Caco-2 (cell line): ENCODE data around the gene PAFAH1B2. TPM values are rescaled to one million over a fixed set of nuclear protein-coding genes. Genes with fewer than 3 reads are reported as not detected.
A peak's percentile ranks its signal among the peaks of the same experiment; 100 is the strongest.

Source experiments
- BruUV-seq: library from RNA; stranded (reverse); fragments of 400-500 nt; replicated peaks from 2 replicates; lab custom pipeline; 2021; lab: Mats Ljungman, UMichigan
- CTCF ChIA-PET: fragments of 300-600 bp; sonication (Branson Sonifier 250); formaldehyde crosslinking; loops from one replicate; lab custom pipeline; 2022; ENCODE audit warnings: antibody characterized with exemption; lab: Charles Lee
- POLR2A ChIA-PET: fragments of 300-600 bp; sonication (Branson Sonifier 250); formaldehyde crosslinking; loops from one replicate; lab custom pipeline; 2022; ENCODE audit warnings: antibody characterized with exemption; lab: Charles Lee
- DNase-seq, 2 experiments: peaks; one replicate each; pipeline versions ENCODE4 v3.0.0 to v3.0.0-alpha.2; 2020 to 2022
- H3K27me3 ChIP-seq: replicated peaks from 2 replicates; pipeline ENCODE4 v1.6.0; 2011; ENCODE audit warnings: low read length; ENCODE audit not compliant: control insufficient read depth, insufficient read depth
- H3K36me3 ChIP-seq: 2 replicates; pipeline ENCODE4 v1.5.1; 2011; ENCODE audit warnings: low read length; ENCODE audit not compliant: control insufficient read depth, insufficient read depth
- H3K4me1 ChIP-seq: fragments of 250-450 bp; sonication (Bioruptor Pico); 2 replicates; pipeline ENCODE4 v1.5.1; 2020; ENCODE audit warnings: mild to moderate bottlenecking
- H3K4me3 ChIP-seq: 2 replicates; pipeline ENCODE4 v1.5.1; 2011; ENCODE audit warnings: low read depth, mild to moderate bottlenecking, control low read depth, low read length
- H3K9me3 ChIP-seq: fragments of 250-450 bp; sonication (Bioruptor Pico); 2 replicates; pipeline ENCODE4 v1.5.1; 2020; ENCODE audit warnings: mild to moderate bottlenecking, moderate library complexity
- H3K27ac Mint-ChIP-seq: one replicate; pipeline ENCODE4 v1.8.0; 2022; ENCODE audit warnings: mixed read lengths; ENCODE audit not compliant: unreplicated experiment
- H3K27me3 Mint-ChIP-seq: one replicate; pipeline ENCODE4 v1.8.0; 2022; ENCODE audit warnings: mixed read lengths; ENCODE audit not compliant: insufficient read depth, unreplicated experiment
- H3K36me3 Mint-ChIP-seq: one replicate; pipeline ENCODE4 v1.8.0; 2022; ENCODE audit warnings: mild to moderate bottlenecking, mixed read lengths; ENCODE audit not compliant: insufficient read depth, unreplicated experiment
- H3K4me1 Mint-ChIP-seq: one replicate; pipeline ENCODE4 v1.8.0; 2022; ENCODE audit warnings: low read depth, mixed read lengths; ENCODE audit not compliant: unreplicated experiment
- H3K4me3 Mint-ChIP-seq: one replicate; pipeline ENCODE4 v1.8.0; 2022; ENCODE audit warnings: mild to moderate bottlenecking, moderate library complexity, mixed read lengths; ENCODE audit not compliant: unreplicated experiment
- H3K9me3 Mint-ChIP-seq: one replicate; pipeline ENCODE4 v1.8.0; 2022; ENCODE audit warnings: mixed read lengths; ENCODE audit not compliant: unreplicated experiment
- intact Hi-C: fragments of 100-400 bp; cut with micrococcal nuclease; formaldehyde crosslinking; loops from one replicate; pipeline ENCODE4 v1.10.0; 2022; ENCODE audit not compliant: unreplicated experiment
- total RNA-seq: library from RNA; stranded (reverse); gene quantifications from 2 replicates; pipeline ENCODE4 v1.2.3, GENCODE V29; 2022
- TF ChIP-seq, protein P1 (sequence below), 2 experiments: fragments of 200-600 bp in 1 of 2; IDR thresholded peaks; 1 replicate in 1 of 2; 2 replicates in 1 of 2; pipeline versions ENCODE4 v1.5.1 to v1.8.0; 2011 to 2022; ENCODE audit warnings: antibody characterized with exemption in 1 of 2, control low read depth in 1 of 2, inconsistent platforms in 1 of 2, low read depth in 1 of 2, low read length in 1 of 2, mild to moderate bottlenecking in 1 of 2, moderate library complexity in 1 of 2; ENCODE audit not compliant: insufficient read depth in 1 of 2, severe bottlenecking in 1 of 2, unreplicated experiment in 1 of 2

Gene PAFAH1B2
- total RNA-seq, 1 experiment from 2014 or later, result 167 TPM

GRCh38 chr11:117177534-117178209, 33.6 kb downstream of the PAFAH1B2 start:
- intact Hi-C loops, result loop anchor here (1.0 kb wide), 3 partner anchors 22 to 49 kb away; partner anchors contain the start of genes PAFAH1B2 and TAGLN
- peaks cover 23% of the 10 kb centered on the region for H3K4me1 Mint-ChIP-seq

DNA sequence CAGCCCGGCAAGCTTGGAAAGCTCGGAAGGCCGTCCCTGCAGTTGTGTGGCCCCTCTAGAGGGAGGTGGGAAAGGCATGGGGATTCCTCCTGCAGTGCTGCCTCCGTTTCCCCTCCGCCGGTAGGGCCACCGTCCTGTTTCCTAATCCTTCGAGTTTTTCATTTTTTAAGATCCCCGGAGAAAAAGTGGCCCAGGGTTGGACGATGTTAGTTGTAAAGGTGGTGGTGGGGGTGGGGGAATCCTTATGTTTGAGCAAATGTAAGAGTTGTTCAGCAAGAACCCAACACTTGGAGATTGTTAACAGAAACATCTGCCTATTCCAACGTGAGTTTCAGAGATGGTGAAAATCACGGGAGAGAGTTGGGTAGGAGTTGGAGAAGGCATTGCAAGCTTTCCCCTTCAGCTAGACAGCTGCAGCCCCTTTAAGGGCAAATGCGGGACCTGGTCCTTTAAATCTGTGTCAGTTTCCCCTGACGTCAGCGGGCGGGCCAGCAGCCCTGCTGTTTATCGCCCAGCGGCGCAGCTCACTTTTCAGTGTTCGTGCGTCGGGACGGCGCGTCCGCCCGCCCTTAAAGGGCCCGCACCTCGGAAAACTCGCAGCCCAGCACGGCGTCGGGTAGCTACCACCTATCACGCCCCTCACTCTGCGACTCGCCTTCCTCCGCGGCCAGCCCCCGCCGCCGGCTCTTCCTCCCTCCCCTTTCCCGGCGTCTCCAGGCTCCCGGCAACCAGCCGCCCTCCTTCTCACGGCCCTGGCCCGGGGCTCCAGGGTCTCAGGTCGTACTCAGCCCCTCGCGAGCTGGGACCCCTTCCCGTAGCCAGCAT, 34.3 kb downstream of the PAFAH1B2 start, which contains the start of gene SIDT2:
TSS of gene SIDT2 (plus strand) at position 534 of the 825 bp plus-strand sequence. CDS start 521 bp downstream, outside the sequence.
- intact Hi-C loops, result loop anchor here (1.0 kb wide), 3 partner anchors 21 to 48 kb away; partner anchors contain the start of genes PAFAH1B2 and TAGLN
- CTCF ChIA-PET, result interaction anchor here (0.5 to 4.0 kb wide), 7 partner anchors 34 to 1840 kb away, joined by 3 to 38 read pairs (median 4); partner anchors contain the start of genes BUD13, PAFAH1B2, PCSK7 and RPS25
- peaks cover 23% of the 10 kb centered on the region for H3K4me1 Mint-ChIP-seq
- DNase-seq, result peak; percentile 96 to 97
- Histone ChIP-seq H3K4me3 (peak within 1 kb of the TSS; percentile 87), H3K36me3 (peaks cover 7% of the 10 kb centered on the region), H3K9me3 (no peaks in the 10 kb centered on the region), H3K4me1 (peaks cover 20% of the 10 kb centered on the region), H3K27me3 (no peaks in the 10 kb centered on the region)
- TF ChIP-seq, protein P1, sequence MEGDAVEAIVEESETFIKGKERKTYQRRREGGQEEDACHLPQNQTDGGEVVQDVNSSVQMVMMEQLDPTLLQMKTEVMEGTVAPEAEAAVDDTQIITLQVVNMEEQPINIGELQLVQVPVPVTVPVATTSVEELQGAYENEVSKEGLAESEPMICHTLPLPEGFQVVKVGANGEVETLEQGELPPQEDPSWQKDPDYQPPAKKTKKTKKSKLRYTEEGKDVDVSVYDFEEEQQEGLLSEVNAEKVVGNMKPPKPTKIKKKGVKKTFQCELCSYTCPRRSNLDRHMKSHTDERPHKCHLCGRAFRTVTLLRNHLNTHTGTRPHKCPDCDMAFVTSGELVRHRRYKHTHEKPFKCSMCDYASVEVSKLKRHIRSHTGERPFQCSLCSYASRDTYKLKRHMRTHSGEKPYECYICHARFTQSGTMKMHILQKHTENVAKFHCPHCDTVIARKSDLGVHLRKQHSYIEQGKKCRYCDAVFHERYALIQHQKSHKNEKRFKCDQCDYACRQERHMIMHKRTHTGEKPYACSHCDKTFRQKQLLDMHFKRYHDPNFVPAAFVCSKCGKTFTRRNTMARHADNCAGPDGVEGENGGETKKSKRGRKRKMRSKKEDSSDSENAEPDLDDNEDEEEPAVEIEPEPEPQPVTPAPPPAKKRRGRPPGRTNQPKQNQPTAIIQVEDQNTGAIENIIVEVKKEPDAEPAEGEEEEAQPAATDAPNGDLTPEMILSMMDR (IDR thresholded peaks at IDR 0.05; ENCODE audit: insufficient read depth in 1 of 2, low read depth in 1 of 2, low read length in 1 of 2, severe bottlenecking in 1 of 2, unreplicated experiment in 1 of 2), result no peak
- POLR2A ChIA-PET, result interaction anchor here (0.7 to 1.9 kb wide), 14 partner anchors 8 to 358 kb away, joined by 3 to 21 read pairs (median 4); partner anchors contain the start of genes CEP164, PAFAH1B2 and TAGLN
- H3K36me3 Mint-ChIP-seq, result peaks cover 71% of the 10 kb centered on the region
- no peaks in the 10 kb centered on the region for H3K27me3 Mint-ChIP-seq
- H3K9me3 Mint-ChIP-seq, result no peaks in the 10 kb centered on the region
- peak within 1 kb of the TSS; percentile 96 for H3K27ac Mint-ChIP-seq
- TSS peak; percentile 79 for BruUV-seq
- H3K4me3 Mint-ChIP-seq, result peak within 1 kb of the TSS; percentile 97

More at GRCh38 chr11:117177534-117178209, 33.6 kb downstream of the PAFAH1B2 start:
- peak overlapping the region; percentile 97 for H3K4me3 Mint-ChIP-seq
- Histone ChIP-seq H3K4me1 (peaks cover 24% of the 10 kb centered on the region), H3K36me3 (peaks cover 7% of the 10 kb centered on the region), H3K4me3 (peak overlapping the region; percentile 87), H3K9me3 (no peaks in the 10 kb centered on the region), H3K27me3 (no peaks in the 10 kb centered on the region)
- CTCF ChIA-PET, result interaction anchor here (1.9 to 4.0 kb wide), 2 partner anchors 33 to 49 kb away, joined by 14 to 38 read pairs; partner anchors contain the start of gene PAFAH1B2
- DNase-seq, result no peak
- POLR2A ChIA-PET, result interaction anchor here (0.7 to 1.9 kb wide), 6 partner anchors 31 to 349 kb away, joined by 3 to 21 read pairs (median 5); partner anchors contain the start of gene PAFAH1B2
- no peaks in the 10 kb centered on the region for H3K27me3 Mint-ChIP-seq
- TF ChIP-seq, protein P1 (IDR thresholded peaks at IDR 0.05; ENCODE audit: insufficient read depth in 1 of 2, low read depth in 1 of 2, low read length in 1 of 2, severe bottlenecking in 1 of 2, unreplicated experiment in 1 of 2), result no peak
- peak overlapping the region; percentile 96 for H3K27ac Mint-ChIP-seq
- BruUV-seq, result no TSS peak
- H3K36me3 Mint-ChIP-seq, result peaks cover 75% of the 10 kb centered on the region
- no peaks in the 10 kb centered on the region for H3K9me3 Mint-ChIP-seq
